ENCODE data around the gene NDST1. TPM values are rescaled to one million over a fixed set of nuclear protein-coding genes. Genes with fewer than 3 reads are reported as not detected.

The NDST1 gene
- total RNA-seq, 1 donor = 36.2 TPM

DNA sequence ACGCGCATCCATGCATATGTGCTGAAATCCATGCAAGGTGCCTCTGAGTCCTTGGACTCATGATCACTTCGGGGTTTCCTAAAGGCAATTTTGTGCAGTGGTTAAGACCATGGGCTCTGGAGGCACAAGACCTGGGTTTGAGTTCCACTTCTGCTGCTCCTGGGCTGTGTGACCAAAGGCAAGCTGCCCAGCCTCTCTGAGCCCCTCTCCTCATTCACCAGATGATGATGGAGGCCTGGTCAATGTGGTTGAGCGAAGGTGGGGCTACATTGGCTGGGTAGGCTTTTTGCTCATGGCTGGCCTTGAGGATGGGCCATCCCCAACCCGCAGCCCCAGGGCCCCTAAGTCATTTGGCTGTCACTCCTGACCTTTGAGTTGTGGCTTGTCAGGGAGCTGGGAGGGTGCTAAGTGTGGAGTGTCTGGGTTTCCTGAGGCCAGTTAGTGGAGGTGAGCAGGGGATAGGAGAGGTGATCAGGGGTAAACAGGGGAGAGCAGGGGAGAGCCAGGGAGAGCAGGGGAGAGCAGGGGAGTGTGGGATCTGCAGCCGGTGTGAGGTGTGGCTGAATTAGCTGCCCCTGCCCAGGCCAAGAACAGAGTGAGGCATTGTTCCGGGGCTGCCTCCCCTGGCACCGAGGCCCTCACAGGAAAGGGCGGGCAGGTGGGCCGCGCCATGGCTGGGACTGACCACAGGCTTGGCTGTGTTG is 68.0 kb downstream of the NDST1 start:
- no peak for DNase-seq (ENCODE audit: low read depth)
- TF ChIP-seq, protein P1, sequence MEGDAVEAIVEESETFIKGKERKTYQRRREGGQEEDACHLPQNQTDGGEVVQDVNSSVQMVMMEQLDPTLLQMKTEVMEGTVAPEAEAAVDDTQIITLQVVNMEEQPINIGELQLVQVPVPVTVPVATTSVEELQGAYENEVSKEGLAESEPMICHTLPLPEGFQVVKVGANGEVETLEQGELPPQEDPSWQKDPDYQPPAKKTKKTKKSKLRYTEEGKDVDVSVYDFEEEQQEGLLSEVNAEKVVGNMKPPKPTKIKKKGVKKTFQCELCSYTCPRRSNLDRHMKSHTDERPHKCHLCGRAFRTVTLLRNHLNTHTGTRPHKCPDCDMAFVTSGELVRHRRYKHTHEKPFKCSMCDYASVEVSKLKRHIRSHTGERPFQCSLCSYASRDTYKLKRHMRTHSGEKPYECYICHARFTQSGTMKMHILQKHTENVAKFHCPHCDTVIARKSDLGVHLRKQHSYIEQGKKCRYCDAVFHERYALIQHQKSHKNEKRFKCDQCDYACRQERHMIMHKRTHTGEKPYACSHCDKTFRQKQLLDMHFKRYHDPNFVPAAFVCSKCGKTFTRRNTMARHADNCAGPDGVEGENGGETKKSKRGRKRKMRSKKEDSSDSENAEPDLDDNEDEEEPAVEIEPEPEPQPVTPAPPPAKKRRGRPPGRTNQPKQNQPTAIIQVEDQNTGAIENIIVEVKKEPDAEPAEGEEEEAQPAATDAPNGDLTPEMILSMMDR (IDR thresholded peaks at IDR 0.05; ENCODE audit: insufficient read depth, low read length) = no peak
- H3K4me3 ChIP-seq (ENCODE audit: low read depth, low read length) = no peak overlapping the region

DNA sequence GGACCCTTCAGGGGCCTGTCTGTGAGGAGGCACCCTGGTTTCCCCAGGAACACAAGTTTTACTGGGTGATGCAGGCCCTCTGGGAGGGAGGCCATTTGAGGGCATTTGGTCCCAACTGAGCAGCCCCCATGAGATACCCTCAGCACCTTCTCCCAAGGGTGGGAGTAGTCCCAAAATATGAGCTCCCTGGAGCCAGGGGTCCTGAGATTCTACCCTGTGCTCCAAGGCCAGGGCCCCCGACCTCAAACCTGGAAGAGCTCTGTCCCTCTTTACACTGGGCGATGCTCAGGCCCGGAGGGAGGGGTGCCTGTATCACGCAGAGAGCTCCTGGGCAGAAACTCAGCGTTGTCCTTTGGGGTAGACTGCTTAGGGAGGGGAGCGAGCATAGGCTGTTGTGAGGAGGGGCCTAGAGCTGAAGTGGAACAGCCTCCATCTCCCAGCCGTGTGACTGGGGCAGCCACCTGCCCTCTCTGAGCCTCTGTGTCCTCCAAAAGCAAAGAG is 68.6 kb downstream of the NDST1 start:
- TF ChIP-seq, protein P1 (IDR thresholded peaks at IDR 0.05; ENCODE audit: insufficient read depth, low read length) = no peak
- DNase-seq (ENCODE audit: low read depth) = no peak
- no peak overlapping the region for H3K4me3 ChIP-seq (ENCODE audit: low read depth, low read length)

DNA sequence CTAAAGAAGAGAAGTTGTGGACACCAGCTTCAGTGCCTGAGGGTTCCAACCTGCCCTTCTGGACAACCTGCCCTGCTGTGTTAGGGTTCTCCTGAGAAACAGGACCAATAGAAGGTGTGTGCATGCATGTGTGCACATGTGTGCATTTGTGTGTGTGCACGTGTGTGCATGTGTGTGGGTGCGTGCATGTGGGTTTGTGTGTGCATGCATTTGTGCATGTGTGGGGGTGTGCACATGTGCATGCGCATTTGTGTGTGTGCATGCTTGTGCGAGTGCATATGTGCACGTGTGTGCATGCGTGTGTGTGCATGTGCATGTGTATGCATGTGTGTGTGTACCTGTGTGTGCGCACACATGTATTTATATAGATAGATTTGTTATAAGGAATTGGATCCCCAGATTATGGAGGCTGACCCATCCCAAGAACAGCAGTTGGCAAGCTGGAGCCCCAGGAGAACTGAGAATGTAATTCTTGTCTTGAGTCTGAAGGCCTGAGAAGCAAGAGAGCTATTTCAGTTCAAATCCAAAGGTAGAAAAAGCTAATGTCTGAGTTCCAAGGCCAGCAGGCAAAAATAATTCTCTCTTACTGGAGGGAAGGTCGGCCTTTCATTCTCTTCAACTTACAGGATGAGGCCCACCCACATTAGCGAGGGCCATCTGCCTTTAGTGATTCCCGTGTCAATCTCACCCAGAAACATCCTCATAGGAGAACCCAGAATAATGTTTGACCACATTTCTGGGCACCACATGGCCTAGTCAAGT is 69.6 kb downstream of the NDST1 start:
- no peak overlapping the region for H3K4me3 ChIP-seq (ENCODE audit: low read depth, low read length)
- no peak for DNase-seq (ENCODE audit: low read depth)
- TF ChIP-seq, protein P1 (IDR thresholded peaks at IDR 0.05; ENCODE audit: insufficient read depth, low read length) = no peak

DNA sequence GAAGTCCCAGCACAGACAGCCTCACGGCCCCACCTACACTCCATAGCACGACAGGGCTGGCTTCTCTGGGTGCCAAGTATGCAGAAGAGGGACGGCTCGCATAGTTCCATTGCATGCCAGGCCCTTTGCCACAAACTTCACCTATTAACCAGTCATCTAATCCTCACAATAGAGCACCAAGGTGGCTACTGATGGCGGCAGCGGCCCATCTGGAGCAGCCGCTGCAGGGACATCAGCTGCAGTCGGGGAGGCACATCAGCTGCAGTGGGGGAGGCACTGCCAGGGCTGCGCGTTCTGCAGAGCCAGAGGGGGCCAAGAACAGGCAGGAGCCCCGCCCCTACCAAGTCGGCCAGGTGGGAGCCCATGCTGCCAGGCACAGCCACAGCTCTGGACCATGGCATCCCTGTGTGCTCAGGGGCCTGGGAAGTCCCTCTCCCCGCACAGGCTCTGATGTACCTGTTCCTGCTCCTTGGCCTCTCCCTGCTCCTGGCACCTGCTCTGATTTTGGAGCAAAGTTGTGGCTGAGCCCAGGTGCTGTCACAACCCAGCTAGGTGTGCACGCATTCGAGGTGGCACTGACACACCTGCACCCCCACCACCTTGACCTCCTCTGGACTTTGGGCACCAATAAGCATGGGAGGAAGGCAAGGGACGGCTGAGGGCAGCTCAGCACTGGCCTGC is 71.0 kb downstream of the NDST1 start:
- no peak for DNase-seq (ENCODE audit: low read depth)
- TF ChIP-seq, protein P1 (IDR thresholded peaks at IDR 0.05; ENCODE audit: insufficient read depth, low read length) = no peak
- no peak overlapping the region for H3K4me3 ChIP-seq (ENCODE audit: low read depth, low read length)

DNA sequence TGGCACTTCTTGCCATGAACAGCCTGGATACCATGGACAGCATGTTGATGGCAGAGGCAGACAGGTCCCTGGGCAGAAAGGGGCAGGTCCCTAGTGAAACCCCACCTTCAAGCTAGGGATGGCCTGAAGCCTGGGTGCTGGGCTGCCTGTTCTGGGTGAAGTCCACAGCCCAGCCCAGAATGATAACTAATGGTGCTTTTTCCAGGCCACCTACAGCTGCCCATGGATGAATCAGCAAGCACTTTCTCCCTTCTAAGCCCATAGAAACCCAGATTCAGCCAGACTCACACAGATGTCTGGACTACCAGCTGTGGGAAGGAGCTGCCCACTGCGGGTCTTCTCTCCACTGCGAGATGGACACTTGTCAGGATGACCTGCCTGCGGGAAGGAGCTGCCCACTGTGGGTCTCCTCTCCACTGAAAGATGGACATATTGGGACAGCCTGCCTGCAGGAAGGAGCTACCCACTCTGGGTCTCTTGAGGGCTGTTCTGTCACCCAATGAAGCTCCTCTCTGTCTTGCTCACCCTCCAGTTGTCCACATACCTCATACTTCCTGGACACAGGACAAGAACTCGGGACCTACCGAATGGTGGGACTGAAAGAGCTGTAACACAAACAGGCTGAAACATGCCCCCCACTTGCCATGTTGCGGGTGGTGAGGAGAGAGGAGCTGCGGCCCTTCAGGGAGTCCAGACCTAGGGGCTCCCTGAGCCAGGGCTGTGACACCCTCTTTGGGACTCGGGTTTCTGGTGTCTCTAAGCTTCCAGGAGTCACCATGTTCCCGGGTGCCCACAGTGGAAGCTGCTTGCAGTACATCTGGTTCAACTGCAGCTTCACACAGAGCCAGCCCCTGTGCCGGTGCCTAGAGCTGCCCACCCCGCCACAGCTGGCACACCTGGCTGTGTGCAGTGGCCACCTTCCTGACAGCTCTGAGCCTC is 71.8 kb downstream of the NDST1 start:
- H3K4me3 ChIP-seq (ENCODE audit: low read depth, low read length) = no peak overlapping the region
- no peak for DNase-seq (ENCODE audit: low read depth)
- TF ChIP-seq, protein P1 (IDR thresholded peaks at IDR 0.05; ENCODE audit: insufficient read depth, low read length) = no peak

DNA sequence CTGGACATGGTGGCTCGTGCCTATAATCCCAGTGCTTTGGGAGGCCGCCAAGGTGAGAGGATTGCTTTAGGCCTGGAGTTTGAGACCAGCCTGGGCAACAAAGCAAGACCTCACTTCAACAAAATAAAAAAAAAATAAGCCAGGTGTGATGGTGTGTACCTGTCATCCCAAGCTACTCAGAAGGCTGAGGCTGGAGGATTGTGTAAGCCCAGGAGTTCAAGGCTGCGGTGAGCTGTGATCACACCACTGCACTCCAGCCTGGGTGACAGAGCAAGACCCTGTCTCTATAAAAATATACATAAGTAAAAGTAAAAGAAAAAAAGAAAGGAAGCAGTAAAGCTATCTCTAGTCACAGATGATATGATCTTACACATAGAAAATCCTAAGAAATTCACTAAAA is 73.0 kb downstream of the NDST1 start:
- TF ChIP-seq, protein P1 (IDR thresholded peaks at IDR 0.05; ENCODE audit: insufficient read depth, low read length) = no peak
- DNase-seq (ENCODE audit: low read depth) = no peak
- no peak overlapping the region for H3K4me3 ChIP-seq (ENCODE audit: low read depth, low read length)
